ENCODE results near the gene WNT6.

Gene WNT6

GRCh38 chr2:218812096-218812815 is 47.3 kb upstream of the WNT6 start:
- TF ChIP-seq CTCF (IDR thresholded peaks at IDR 0.05; ENCODE audit: low read depth, low read length, poor library complexity, severe bottlenecking) (no peak), EZH2phosphoT487 (IDR thresholded peaks at IDR 0.05; ENCODE audit: borderline replicate concordance, low read length) (no peak)
- Histone ChIP-seq H3K4me2 (ENCODE audit: low read length) (no peak overlapping the region), H3K27me3 (ENCODE audit: control insufficient read depth, low read length) (peaks cover 12% of the 10 kb centered on the region), H3K4me1 (ENCODE audit: control insufficient read depth, low read length) (no peaks in the 10 kb centered on the region), H3F3A (ENCODE audit: control insufficient read depth, insufficient read depth) (no peaks in the 10 kb centered on the region), H4K20me1 (ENCODE audit: control insufficient read depth, insufficient read depth, low read depth, low read length) (no peaks in the 10 kb centered on the region), H3K9me2 (replicated peaks; ENCODE audit: control insufficient read depth, low read length) (no peaks in the 10 kb centered on the region), H3K9me3 (ENCODE audit: control insufficient read depth, insufficient read depth, low read length) (no peaks in the 10 kb centered on the region), H3K36me3 (ENCODE audit: control insufficient read depth, low read length) (no peaks in the 10 kb centered on the region), H3K79me2 (ENCODE audit: control insufficient read depth, low read length) (no peaks in the 10 kb centered on the region), H3K4me3 (ENCODE audit: low read length) (no peak overlapping the region), H3K27ac (ENCODE audit: low read depth, low read length) (no peak overlapping the region)

- no peak overlapping the region for H3K4me2 ChIP-seq (ENCODE audit: low read length)
- H4K20me1 ChIP-seq (ENCODE audit: control insufficient read depth, insufficient read depth, low read depth, low read length), result no peaks in the 10 kb centered on the region
- H3K9me3 ChIP-seq (ENCODE audit: control insufficient read depth, insufficient read depth, low read length), result no peaks in the 10 kb centered on the region
- peaks cover 12% of the 10 kb centered on the region for H3K27me3 ChIP-seq (ENCODE audit: control insufficient read depth, low read length)
- H3K9me2 ChIP-seq (replicated peaks; ENCODE audit: control insufficient read depth, low read length), result no peaks in the 10 kb centered on the region
- TF ChIP-seq CTCF (IDR thresholded peaks at IDR 0.05; ENCODE audit: low read depth, low read length, poor library complexity, severe bottlenecking) (no peak), EZH2phosphoT487 (IDR thresholded peaks at IDR 0.05; ENCODE audit: borderline replicate concordance, low read length) (no peak)
- no peaks in the 10 kb centered on the region for H3F3A ChIP-seq (ENCODE audit: control insufficient read depth, insufficient read depth)
- H3K27ac ChIP-seq (ENCODE audit: low read depth, low read length), result no peak overlapping the region
- no peaks in the 10 kb centered on the region for H3K36me3 ChIP-seq (ENCODE audit: control insufficient read depth, low read length)
- H3K79me2 ChIP-seq (ENCODE audit: control insufficient read depth, low read length), result no peaks in the 10 kb centered on the region
- H3K4me1 ChIP-seq (ENCODE audit: control insufficient read depth, low read length), result no peaks in the 10 kb centered on the region
- H3K4me3 ChIP-seq (ENCODE audit: low read length), result no peak overlapping the region
Observed at GRCh38 chr2:218812861-218813260, 46.7 kb upstream of the WNT6 start.

GRCh38 chr2:218813771-218814460 is 45.7 kb upstream of the WNT6 start:
- no peak overlapping the region for H3K4me3 ChIP-seq (ENCODE audit: low read length)
- H3K4me2 ChIP-seq (ENCODE audit: low read length), result no peak overlapping the region
- peaks cover 12% of the 10 kb centered on the region for H3K27me3 ChIP-seq (ENCODE audit: control insufficient read depth, low read length)
- no peaks in the 10 kb centered on the region; the same call in 1 of the 2 replicates for H4K20me1 ChIP-seq (ENCODE audit: control insufficient read depth, insufficient read depth, low read depth, low read length)
- no peaks in the 10 kb centered on the region for H3K36me3 ChIP-seq (ENCODE audit: control insufficient read depth, low read length)
- H3K9me2 ChIP-seq (replicated peaks; ENCODE audit: control insufficient read depth, low read length), result no peaks in the 10 kb centered on the region
- H3K79me2 ChIP-seq (ENCODE audit: control insufficient read depth, low read length), result no peaks in the 10 kb centered on the region
- no peak for TF ChIP-seq EZH2phosphoT487 (IDR thresholded peaks at IDR 0.05; ENCODE audit: borderline replicate concordance, low read length)
- no peak for TF ChIP-seq CTCF (IDR thresholded peaks at IDR 0.05; ENCODE audit: low read depth, low read length, poor library complexity, severe bottlenecking)
- H3K9me3 ChIP-seq (ENCODE audit: control insufficient read depth, insufficient read depth, low read length), result no peaks in the 10 kb centered on the region
- H3K27ac ChIP-seq (ENCODE audit: low read depth, low read length), result no peak overlapping the region
- no peaks in the 10 kb centered on the region for H3K4me1 ChIP-seq (ENCODE audit: control insufficient read depth, low read length)
- no peaks in the 10 kb centered on the region for H3F3A ChIP-seq (ENCODE audit: control insufficient read depth, insufficient read depth)

Measured in DOHH2 (cell line).